K562 (cell line): ENCODE data around the gene AKT2. TPM values are rescaled to one million over a fixed set of nuclear protein-coding genes. Genes with fewer than 3 reads are reported as not detected.

Experiments
- ARID3A ChIP-seq: IDR thresholded peaks from 2 replicates; pipeline ENCODE4 v1.6.1; 2012; ENCODE audit warnings: low read depth, low read length, improper control_type of control experiment, borderline replicate concordance
- CBX5 ChIP-seq: IDR thresholded peaks from 2 replicates; pipeline ENCODE4 v1.6.1; 2014; ENCODE audit warnings: low read depth, borderline replicate concordance
- CEBPB ChIP-seq: fragments of 450-650 bp; IDR thresholded peaks from 2 replicates; pipeline ENCODE4 v1.6.1; 2016; ENCODE audit warnings: missing genetic modification characterization, missing compliant biosample characterization
- CREB1 ChIP-seq, 2 experiments: sonication (generic) in 1 of 2; formaldehyde crosslinking in 1 of 2; IDR thresholded peaks; 2 replicates each; pipeline versions ENCODE4 v1.6.1 to v1.8.0; 2012 to 2022; ENCODE audit warnings: inconsistent platforms in 1 of 2, mild to moderate bottlenecking in 1 of 2, missing genetic modification reagents in 1 of 2, moderate library complexity in 1 of 2
- FOXJ2 ChIP-seq: fragments of 200-800 bp; sonication (Bioruptor generic); IDR thresholded peaks from 2 replicates; pipeline ENCODE4 v1.6.1; 2016; ENCODE audit warnings: missing genetic modification characterization, missing compliant biosample characterization
- MCM3 ChIP-seq: fragments of 450-650 bp; IDR thresholded peaks from 2 replicates; pipeline ENCODE4 v1.6.1; 2016
- MTF1 ChIP-seq: fragments of 250-450 bp; sonication (Bioruptor Pico); IDR thresholded peaks from 2 replicates; pipeline ENCODE4 v1.9.0; 2021; ENCODE audit warnings: moderate library complexity, mild to moderate bottlenecking, inconsistent platforms, borderline replicate concordance
- SAFB2 ChIP-seq: fragments of 200-400 bp; formaldehyde crosslinking; IDR thresholded peaks from 2 replicates; pipeline ENCODE4 v1.6.1; 2018; ENCODE audit warnings: borderline replicate concordance, low read length, low read depth, moderate library complexity; ENCODE audit not compliant: severe bottlenecking
- SIRT6 ChIP-seq: IDR thresholded peaks from one replicate; pipeline ENCODE4 v1.6.1; 2012; ENCODE audit warnings: low read depth, mild to moderate bottlenecking, control low read depth, inconsistent platforms, low read length, moderate library complexity
- TOE1 ChIP-seq, 2 experiments: fragments of 450-650 bp in 1 of 2; sonication (generic) in 1 of 2; formaldehyde crosslinking in 1 of 2; IDR thresholded peaks; 2 replicates each; pipeline versions ENCODE4 v1.7.1 to v1.8.0; 2016 to 2022; ENCODE audit warnings: borderline replicate concordance in 2 of 2, mild to moderate bottlenecking in 2 of 2, antibody characterized with exemption in 1 of 2, inconsistent platforms in 1 of 2, low read depth in 1 of 2, missing genetic modification reagents in 1 of 2, moderate library complexity in 1 of 2
- ZC3H11A ChIP-seq: IDR thresholded peaks from 2 replicates; pipeline ENCODE4 v1.6.1; 2012; ENCODE audit warnings: low read depth, low read length, improper control_type of control experiment
- ZKSCAN1 ChIP-seq: fragments of 150-350 bp; IDR thresholded peaks from 2 replicates; pipeline ENCODE4 v1.6.1; 2016; ENCODE audit warnings: low read depth, low read length
- ZKSCAN8 ChIP-seq: fragments of 200-800 bp; sonication (Bioruptor generic); IDR thresholded peaks from 2 replicates; pipeline ENCODE4 v1.6.1; 2016; ENCODE audit warnings: missing genetic modification characterization, missing compliant biosample characterization
- ZNF280B ChIP-seq: fragments of 250-450 bp; sonication (Bioruptor Pico); IDR thresholded peaks from 2 replicates; pipeline ENCODE4 v1.5.1; 2021; ENCODE audit warnings: mild to moderate bottlenecking
- ZNF639 ChIP-seq, 2 experiments: fragments of 200-800 bp in 1 of 2; sonication (Bioruptor generic) in 1 of 2; sonication (generic) in 1 of 2; formaldehyde crosslinking in 1 of 2; IDR thresholded peaks in 1 of 2; conservative IDR thresholded peaks in 1 of 2; 2 replicates each; pipeline versions ENCODE4 v1.5.0 to v1.6.1; 2016 to 2020; ENCODE audit warnings: missing compliant biosample characterization in 1 of 2, missing genetic modification characterization in 1 of 2, missing genetic modification reagents in 1 of 2
- polyA plus RNA-seq, 8 experiments: library from polyadenylated mRNA; depleted of rRNA in 4 of 8; stranded (reverse) in 5 of 8; unstranded in 3 of 8; fragments of >200 nt; fragmentation: Nextera tagmentation in 2 of 8; fragmentation: Illumina TruSeq in 1 of 8; extraction: Ambion mirVana in 2 of 8; extraction: Trizol in 1 of 8; gene quantifications; 2 replicates each; pipeline versions ENCODE4 v1.2.1 to v1.2.3, GENCODE V29; 2011 to 2014; ENCODE audit warnings: inconsistent platforms in 1 of 8, missing spikeins in 1 of 8
- total RNA-seq, 7 experiments: library from RNA; depleted of rRNA in 6 of 7; stranded (reverse); fragments of >200 nt in 6 of 7; fragmentation: Illumina TruSeq in 2 of 7; extraction: Trizol in 2 of 7; gene quantifications; 2 replicates each; pipeline versions ENCODE4 v1.2.1 to v1.2.3, GENCODE V29; 2011 to 2021; ENCODE audit warnings: low replicate concordance in 1 of 7

Gene AKT2
- total and polyA plus RNA-seq, 9 of the 15 experiments (the other 6 are each of a cell fraction or from before 2014, with no cell fraction given) = 1.1 to 132 (median 67.7) TPM

- TF ChIP-seq TOE1 (IDR thresholded peaks at IDR 0.05; ENCODE audit: borderline replicate concordance) (peak; percentile 91), TOE1 (CRISPR knock-in tag; IDR thresholded peaks at IDR 0.05; ENCODE audit: borderline replicate concordance, low read depth) (no peak), FOXJ2 (tag) (no peak), ARID3A (no peak), ZNF639 (CRISPR knock-in tag; conservative IDR thresholded peaks at IDR 0.05 in 1 of 2, IDR thresholded peaks at IDR 0.05 in 1 of 2) (0 out of 4 replicates have a peak, but pooled peaks of 1 of the 2 experiments have one; percentile 33), ZKSCAN8 (CRISPR knock-in tag) (no peak), MCM3 (no peak), CBX5 (no peak), ZKSCAN1 (no peak), MTF1 (CRISPR knock-in tag) (no peak), ZC3H11A (no peak), SIRT6 (no peak), SAFB2 (no peak), ZNF280B (CRISPR knock-in tag) (no peak), CEBPB (tag) (no peak), CREB1 (IDR thresholded peaks at IDR 0.05) (no peak), CREB1 (CRISPR knock-in tag; IDR thresholded peaks at IDR 0.05) (no peak)
These were observed 53.4 kb downstream of the AKT2 start (continued) for GRCh38 chr19:40231544-40232424.
